HG03095 (cell line): ENCODE results near the gene MT1A.

Source experiments
- ATAC-seq: cut with Tn5 transposase; IDR thresholded peaks from one replicate; pipeline ENCODE4 v1.9.1; 2021; ENCODE audit warnings: moderate library complexity; ENCODE audit not compliant: unreplicated experiment

The MT1A gene

DNA sequence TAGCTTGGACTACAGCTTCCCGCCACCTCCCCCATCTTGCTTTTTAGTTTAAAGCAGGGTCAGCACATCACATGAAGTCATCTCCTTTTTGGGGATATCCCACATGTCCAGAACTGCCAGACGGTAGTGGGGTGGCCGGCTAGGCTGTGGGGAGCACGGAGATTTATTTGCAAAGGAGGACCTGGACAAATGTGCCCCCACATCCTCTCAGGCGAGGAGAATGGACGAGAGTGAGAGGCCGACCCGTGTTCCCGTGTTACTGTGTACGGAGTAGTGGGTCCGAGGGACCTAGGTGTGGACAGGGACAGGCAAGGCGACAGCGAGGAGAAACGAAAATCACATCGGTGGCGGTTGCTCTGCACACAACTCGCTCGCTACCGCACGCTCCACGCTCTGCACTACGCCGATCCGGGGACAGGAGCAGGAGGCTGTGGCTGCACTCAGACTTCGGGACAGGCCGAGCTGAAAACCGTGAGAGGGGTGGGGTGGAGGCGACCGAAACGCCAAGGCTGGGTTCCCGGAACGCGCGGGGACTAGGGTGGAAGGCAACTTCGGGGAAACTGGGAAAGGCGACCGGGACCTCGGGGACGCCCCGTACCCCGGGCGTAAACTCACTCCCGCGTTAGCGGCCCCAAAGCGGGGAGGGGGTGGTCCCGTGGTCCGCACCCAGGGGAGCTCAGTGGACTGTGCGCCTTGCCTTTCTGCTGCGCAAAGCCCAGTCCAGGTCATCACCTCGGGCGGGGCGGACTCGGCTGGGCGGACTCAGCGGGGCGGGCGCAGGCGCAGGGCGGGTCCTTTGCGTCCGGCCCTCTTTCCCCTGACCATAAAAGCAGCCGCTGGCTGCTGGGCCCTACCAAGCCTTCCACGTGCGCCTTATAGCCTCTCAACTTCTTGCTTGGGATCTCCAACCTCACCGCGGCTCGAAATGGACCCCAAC, at the start of gene MT1A:
Gene MT1A, plus strand, starts transcription at position 853 of the 937 bp plus-strand sequence. Its CDS starts 73 bp downstream, at position 926.
- no peak for ATAC-seq

DNA sequence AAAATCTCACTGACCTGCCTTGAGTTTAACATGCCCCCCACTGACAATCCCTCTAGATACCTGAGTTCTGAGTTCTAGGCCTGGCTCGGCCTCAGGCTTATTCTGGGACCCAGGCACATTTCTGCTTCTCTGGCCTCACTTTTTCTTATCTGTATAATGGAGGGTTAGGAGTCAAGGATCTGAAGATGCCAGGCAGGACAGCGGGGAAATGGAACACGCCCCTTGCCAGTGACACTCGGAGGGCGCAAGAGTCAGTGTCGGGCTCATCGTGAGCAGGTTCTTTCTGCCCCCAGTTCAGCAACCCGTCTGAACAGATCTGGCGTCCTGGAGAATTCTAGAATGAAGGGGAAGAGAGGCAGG, 49.7 kb upstream of the MT1A start:
- no peak for ATAC-seq

GRCh38 chr16:56589141-56590039, 49.1 kb upstream of the MT1A start, which contains the start of gene MT3:
TSS of gene MT3 (plus strand) at chr16:56589528. CDS start at chr16:56589591, 63 bp downstream.
- ATAC-seq, result no peak

DNA sequence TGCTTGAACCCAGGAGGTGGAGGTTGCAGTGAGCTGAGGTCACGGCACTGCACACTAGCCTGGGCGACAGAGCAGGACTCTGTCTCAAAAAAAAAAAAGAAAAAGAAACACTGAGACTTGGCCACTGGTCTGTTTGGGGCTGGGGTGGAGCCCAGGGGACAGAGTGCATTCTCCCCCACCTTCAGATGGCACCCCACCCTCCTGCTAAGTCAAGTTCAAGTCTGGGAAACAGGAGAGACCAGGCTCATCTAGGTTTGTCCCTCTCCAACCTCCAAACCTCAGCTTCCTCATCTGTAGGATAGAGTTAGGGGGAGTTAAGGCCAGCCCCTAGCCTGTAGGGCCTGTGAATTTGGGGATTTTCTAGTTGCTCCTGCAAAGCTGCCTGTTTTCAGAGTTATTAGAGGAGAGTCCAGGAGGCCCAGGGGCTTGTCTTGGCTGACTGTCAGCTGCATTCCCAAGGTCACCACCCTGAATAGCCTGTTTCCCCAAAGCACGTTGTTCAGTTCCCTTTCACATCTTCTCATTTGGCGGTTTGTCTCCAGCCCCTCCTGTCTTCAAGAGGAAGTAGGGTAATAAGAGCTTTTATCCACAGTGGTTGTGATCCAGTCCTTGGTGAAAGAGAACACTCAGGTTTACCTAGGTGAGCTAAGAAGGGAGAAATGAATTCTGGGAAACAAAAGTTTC, 46.9 kb upstream of the MT1A start:
- ATAC-seq, result no peak

DNA sequence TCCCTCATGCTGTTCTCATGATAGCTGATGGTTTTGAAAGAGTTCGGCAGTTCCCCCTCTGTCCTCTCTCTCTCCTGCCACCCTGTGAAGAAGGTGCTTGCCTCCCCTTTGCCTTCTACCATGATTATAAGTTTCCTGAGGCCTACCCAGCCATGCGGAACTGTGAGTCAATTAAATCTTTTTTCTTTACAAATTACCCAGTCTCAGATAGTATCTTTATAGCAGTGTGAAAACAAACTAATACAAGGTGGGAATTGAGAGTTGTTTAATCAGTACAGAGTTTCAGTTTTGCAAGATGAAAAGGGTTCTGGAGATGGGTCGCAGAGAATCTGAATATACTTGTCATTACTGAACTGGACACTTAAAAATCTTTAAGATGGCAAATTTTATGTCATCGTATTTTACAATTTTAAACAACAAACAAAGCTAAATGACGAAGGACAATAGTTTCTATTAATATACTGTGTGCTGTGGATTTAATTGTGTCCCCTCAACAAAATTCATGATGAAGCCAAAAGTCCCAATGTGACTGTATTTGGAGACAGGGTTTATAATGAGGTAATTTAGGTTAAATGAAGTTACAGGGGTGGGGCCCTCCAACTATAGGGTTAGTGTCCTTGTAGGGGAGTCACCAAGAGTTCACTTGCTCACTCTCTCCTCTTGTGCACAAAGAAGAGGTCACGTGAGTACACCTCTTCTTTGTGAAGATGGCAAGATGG, 44.7 kb upstream of the MT1A start:
- ATAC-seq, result no peak

- no peak for ATAC-seq
Observed at GRCh38 chr16:56594292-56594619, 44.2 kb upstream of the MT1A start.

DNA sequence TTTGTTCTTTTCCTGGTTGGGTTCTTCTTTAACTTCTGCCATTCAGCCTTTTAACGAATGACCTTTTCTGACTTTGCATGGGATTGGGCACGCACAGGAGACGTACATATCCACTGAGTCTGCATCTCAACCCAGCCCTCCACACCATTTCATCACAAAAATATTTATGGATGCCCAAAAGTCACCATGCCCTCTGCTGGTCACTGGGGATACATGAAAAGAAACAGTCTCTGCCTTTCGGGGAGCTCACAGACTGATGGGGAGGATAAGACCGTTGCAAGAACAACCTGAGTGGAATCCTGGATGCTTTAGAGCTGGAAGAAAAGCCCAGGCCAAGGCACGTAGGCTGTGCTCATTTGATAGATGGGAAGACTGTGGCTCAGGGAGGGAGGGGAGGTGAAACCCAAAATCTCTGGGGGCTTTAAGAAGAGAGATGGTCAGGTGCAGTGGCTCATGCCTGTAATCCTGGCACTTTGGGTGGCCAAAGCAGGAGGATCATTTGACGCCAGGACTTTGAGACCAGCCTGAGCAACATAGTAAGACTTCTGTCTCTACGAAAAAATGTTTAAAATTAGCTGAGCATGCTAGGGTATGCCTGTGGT, 38.0 kb upstream of the MT1A start:
- no peak for ATAC-seq

DNA sequence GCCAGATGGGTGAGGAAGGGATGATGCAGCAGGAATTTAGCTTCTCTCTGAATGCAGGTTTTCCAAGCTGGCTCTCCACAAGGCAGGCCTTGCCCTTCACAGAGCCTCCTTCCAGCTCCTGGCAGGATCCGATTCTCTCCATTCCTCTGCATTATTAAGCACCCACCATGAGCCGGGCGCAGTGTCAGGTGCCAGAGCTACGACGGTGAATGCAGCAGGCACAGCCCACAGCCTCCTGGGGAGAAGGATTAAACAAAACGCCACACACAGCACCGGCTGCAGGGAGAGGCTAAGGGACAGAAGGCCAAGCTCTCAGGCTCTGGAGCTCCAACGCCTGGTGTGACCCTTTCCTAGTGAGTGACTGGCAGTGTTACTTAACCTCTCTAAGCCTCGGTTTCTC, 37.1 kb upstream of the MT1A start:
- ATAC-seq, result no peak

DNA sequence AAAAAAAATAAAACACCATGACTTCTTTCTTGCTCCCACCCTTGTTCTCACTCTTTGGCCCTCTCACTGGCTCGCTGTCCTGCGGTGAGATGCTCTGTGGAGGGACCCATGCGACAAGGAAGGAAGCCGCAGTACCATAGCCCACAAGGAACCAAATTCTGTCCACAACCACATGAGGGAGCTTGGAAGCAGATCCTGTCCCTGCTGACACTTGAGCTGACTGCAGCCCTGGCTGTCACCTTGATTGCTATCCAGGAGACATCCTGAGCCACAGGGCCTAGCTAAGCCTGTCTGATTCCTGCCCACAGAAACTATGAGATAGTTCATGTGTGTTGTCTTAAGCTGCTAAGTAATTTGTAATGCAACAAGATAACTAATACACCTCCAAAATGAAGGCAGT, 34.9 kb upstream of the MT1A start:
- ATAC-seq, result no peak

DNA sequence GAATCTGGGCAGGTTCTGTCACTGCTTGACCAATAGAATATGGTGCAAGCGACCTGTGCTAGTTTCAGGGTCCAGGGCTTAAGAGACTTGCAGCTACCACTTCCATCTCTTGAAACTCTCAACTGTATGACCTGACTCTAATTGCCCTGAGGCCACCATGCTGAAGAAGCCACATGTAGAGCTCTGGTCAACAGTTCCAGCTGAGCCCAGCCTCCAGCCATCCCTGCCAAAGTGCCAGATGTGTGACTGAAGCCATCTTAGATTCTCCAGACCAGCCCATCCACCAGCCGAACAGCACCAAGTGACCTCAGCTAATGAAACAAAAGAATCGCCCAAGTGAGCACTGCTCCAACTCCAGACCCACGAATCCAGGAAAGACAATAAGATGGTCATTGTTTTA, 33.5 kb upstream of the MT1A start:
- ATAC-seq, result no peak

DNA sequence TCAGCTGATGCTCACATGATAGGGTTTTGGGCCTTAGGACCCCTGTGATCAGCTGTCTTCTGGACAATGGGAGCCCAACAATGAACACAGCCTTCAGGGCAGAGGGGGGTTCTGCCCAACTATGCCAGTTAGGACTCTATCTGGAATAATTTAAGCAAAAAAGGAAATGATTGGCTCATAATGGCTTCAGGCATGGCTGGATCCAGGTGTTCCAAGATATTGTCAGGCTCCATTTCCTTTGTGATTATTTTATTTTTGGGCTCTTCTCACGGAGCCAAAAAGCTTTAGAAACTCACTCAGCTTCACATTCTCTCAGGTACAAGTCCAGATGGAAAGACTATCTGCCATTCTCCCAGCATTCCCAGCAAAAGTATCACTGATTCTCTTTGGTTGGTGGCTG, 33.0 kb upstream of the MT1A start:
- ATAC-seq, result no peak

- no peak for ATAC-seq
Observed at GRCh38 chr16:56606071-56606475, 32.4 kb upstream of the MT1A start.

- no peak for ATAC-seq
Observed at GRCh38 chr16:56606476-56607108, 31.9 kb upstream of the MT1A start.

DNA sequence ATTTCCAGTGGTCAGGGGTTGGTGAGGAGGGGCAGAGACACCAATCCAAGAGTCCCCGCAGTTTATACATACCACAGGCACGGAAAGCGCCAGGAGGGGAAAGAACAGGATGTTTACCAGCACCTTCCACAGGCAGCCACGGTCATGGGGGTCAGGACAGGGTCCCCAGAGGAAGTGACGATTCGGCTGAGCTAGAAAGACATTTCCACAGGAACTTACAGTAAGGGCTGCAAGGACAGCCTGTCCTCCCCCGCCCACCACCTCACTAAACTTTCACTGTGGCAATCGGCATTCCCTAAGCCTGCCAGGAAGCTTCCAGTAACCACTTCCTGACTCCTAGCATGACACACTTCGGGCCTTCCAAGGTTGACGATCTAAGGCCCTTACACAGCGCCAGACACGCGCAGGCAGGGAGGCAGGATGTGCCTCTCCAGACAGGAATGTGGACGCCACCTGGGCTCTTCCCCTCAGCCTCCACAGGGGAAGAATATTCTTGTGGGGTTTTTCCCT, 31.3 kb upstream of the MT1A start:
- ATAC-seq, result no peak

DNA sequence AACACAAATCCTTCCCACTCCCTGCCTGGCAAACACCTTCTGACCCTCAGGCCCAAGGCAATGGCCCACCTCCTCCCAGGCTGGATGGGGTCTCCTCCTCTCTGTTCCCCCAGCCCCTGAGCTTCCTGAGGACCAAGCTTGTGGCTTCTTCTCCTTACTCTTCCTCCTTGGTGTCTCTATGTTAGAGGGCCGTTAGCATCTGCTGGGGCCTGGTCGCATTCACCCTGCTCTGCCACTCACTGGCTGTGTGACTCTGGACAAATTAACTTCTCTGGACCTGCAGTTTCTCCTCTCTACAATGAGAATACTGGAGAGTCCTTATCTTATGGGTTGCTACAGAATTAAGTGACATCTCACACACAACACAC, 30.8 kb upstream of the MT1A start:
- ATAC-seq, result no peak

DNA sequence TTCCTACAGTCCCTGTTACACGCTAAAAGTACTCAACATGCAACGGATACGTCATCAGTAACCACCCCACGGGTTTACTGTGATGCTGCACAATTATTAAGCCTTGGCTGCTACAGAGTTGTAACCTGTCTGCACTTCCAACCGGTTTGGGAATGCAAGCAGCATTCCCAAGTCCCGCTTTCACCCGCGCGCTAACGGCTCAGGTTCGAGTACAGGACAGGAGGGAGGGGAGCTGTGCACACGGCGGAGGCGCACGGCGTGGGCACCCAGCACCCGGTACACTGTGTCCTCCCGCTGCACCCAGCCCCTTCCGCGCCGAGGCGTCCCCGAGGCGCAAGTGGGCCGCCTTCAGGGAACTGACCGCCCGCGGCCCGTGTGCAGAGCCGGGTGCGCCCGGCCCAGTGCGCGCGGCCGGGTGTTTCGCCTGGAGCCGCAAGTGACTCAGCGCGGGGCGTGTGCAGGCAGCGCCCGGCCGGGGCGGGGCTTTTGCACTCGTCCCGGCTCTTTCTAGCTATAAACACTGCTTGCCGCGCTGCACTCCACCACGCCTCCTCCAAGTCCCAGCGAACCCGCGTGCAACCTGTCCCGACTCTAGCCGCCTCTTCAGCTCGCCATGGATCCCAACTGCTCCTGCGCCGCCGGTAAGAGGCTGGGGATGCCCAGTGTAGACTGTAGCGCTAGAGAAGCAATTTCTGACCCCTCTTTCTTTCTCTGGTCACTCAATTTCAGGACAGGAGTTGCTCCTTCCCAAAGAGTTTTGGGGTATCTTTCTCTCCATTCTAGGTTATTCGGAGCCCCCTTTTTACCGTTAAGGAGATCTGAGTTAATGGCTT, 30.2 kb upstream of the MT1A start, which contains the start of gene MT2A:
Gene MT2A, plus strand, starts transcription at position 542 of the 833 bp plus-strand sequence. Its CDS starts 72 bp downstream, at position 614.
- ATAC-seq, result peak; percentile 84

DNA sequence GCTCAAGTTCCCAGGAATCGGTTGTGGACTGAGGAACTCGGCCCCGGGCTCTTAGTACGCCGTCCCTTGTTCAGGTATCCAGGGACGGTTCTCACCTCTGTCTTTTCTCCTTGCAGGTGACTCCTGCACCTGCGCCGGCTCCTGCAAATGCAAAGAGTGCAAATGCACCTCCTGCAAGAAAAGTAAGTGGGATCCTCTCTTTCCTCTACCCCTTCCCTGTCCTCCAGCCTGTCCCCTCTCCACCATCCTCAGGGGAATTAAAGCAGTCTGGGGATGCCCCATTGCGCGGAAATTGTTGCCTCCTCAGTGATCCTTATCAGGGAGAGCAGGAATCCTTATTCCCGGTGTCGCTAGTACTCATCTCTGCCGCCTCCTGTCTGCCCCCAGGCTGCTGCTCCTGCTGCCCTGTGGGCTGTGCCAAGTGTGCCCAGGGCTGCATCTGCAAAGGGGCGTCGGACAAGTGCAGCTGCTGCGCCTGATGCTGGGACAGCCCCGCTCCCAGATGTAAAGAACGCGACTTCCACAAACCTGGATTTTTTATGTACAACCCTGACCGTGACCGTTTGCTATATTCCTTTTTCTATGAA, 29.5 kb upstream of the MT1A start:
- ATAC-seq, result no peak

GRCh38 chr16:56609463-56609921, 29.0 kb upstream of the MT1A start:
- ATAC-seq, result peak; percentile 33
